ENCODE measurements around the gene GPR61.

GRCh38 chr1:109516872-109517271 lies 22.8 kb upstream of the GPR61 start:
- TF ChIP-seq CTCF (conservative IDR thresholded peaks at IDR 0.05) (no peak), EZH2 (IDR thresholded peaks at IDR 0.05; ENCODE audit: low read depth) (no peak)
